Breast epithelium (tissue), 3 donors: ENCODE measurements around the gene OR5K1.

Experiments used
- POLR2A ChIP-seq: fragments of 450-650 bp; IDR thresholded peaks from one replicate; pipeline ENCODE4 v1.6.1; 2016; ENCODE audit warnings: antibody characterized with exemption, mild to moderate bottlenecking, moderate library complexity
- POLR2AphosphoS5 ChIP-seq, 3 donors: sonication (generic); formaldehyde crosslinking; IDR thresholded peaks; one replicate each; pipeline ENCODE4 v1.6.1; 2017; ENCODE audit warnings: antibody characterized with exemption in 3 of 3
- TF ChIP-seq, protein P1 (sequence below), 3 donors: fragments of 450-650 bp; IDR thresholded peaks; one replicate each; pipeline ENCODE4 v1.5.1; 2016 to 2017; ENCODE audit warnings: antibody characterized with exemption in 3 of 3, mild to moderate bottlenecking in 3 of 3, moderate library complexity in 3 of 3

GRCh38 chr3:98462901-98463300 lies at the start of gene OR5K1:
- TF ChIP-seq, protein P1, sequence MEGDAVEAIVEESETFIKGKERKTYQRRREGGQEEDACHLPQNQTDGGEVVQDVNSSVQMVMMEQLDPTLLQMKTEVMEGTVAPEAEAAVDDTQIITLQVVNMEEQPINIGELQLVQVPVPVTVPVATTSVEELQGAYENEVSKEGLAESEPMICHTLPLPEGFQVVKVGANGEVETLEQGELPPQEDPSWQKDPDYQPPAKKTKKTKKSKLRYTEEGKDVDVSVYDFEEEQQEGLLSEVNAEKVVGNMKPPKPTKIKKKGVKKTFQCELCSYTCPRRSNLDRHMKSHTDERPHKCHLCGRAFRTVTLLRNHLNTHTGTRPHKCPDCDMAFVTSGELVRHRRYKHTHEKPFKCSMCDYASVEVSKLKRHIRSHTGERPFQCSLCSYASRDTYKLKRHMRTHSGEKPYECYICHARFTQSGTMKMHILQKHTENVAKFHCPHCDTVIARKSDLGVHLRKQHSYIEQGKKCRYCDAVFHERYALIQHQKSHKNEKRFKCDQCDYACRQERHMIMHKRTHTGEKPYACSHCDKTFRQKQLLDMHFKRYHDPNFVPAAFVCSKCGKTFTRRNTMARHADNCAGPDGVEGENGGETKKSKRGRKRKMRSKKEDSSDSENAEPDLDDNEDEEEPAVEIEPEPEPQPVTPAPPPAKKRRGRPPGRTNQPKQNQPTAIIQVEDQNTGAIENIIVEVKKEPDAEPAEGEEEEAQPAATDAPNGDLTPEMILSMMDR (IDR thresholded peaks at IDR 0.05), result no peak
- TF ChIP-seq POLR2A, result no peak
- TF ChIP-seq POLR2AphosphoS5 (IDR thresholded peaks at IDR 0.05), result no peak
